GM23338 (cell line): ENCODE results near the gene IRF5. TPM values are rescaled to one million over a fixed set of nuclear protein-coding genes. Genes with fewer than 3 reads are reported as not detected.

ENCODE experiments used
- ATAC-seq: fragments of 200-7000 bp; cut with Tn5 transposase; 3 replicates; pipeline ENCODE4 v1.9.1; 2020
- DNase-seq: peaks from one replicate; pipeline ENCODE4 v3.0.0-alpha.2; 2015; ENCODE audit warnings: low spot score
- H2AFZ ChIP-seq: fragments of 200-600 bp; sonication (generic); 2 replicates; pipeline ENCODE4 v1.8.0; 2016; ENCODE audit warnings: antibody characterized with exemption, mild to moderate bottlenecking, moderate library complexity
- H3F3A ChIP-seq: fragments of 200-600 bp; sonication (generic); replicated peaks from 2 replicates; pipeline ENCODE4 v1.8.0; 2017; ENCODE audit warnings: antibody characterized with exemption, mixed run types, low read depth
- H3K27ac ChIP-seq: fragments of 200-600 bp; sonication (generic); 2 replicates; pipeline ENCODE4 v1.6.1; 2016; ENCODE audit warnings: low read depth
- H3K27me3 ChIP-seq: fragments of 200-600 bp; sonication (generic); 2 replicates; pipeline ENCODE4 v1.8.0; 2016; ENCODE audit warnings: mild to moderate bottlenecking, mixed run types, moderate library complexity; ENCODE audit not compliant: insufficient read depth
- H3K36me3 ChIP-seq: fragments of 200-600 bp; sonication (generic); 2 replicates; pipeline ENCODE4 v1.8.0; 2016; ENCODE audit warnings: mild to moderate bottlenecking; ENCODE audit not compliant: insufficient read depth
- H3K4me1 ChIP-seq: fragments of 200-600 bp; sonication (generic); 2 replicates; pipeline ENCODE4 v1.8.0; 2016; ENCODE audit warnings: mild to moderate bottlenecking, moderate library complexity; ENCODE audit not compliant: insufficient read depth
- H3K4me2 ChIP-seq: fragments of 200-600 bp; sonication (generic); 2 replicates; pipeline ENCODE4 v1.7.1; 2017; ENCODE audit warnings: mixed run types
- H3K4me3 ChIP-seq: fragments of 200-600 bp; sonication (generic); 2 replicates; pipeline ENCODE4 v1.6.1; 2016; ENCODE audit warnings: mixed run types
- H3K79me2 ChIP-seq: fragments of 200-600 bp; sonication (generic); replicated peaks from 2 replicates; pipeline ENCODE4 v1.8.0; 2017; ENCODE audit warnings: mild to moderate bottlenecking; ENCODE audit not compliant: insufficient read depth
- H3K9me2 ChIP-seq: fragments of 200-600 bp; sonication (generic); 2 replicates; pipeline ENCODE4 v1.8.0; 2017; ENCODE audit not compliant: insufficient read depth
- H4K20me1 ChIP-seq: fragments of 200-600 bp; sonication (generic); replicated peaks from 2 replicates; pipeline ENCODE4 v1.8.0; 2017; ENCODE audit warnings: mild to moderate bottlenecking; ENCODE audit not compliant: insufficient read depth
- H3K27ac Mint-ChIP-seq: 2 replicates; pipeline ENCODE4 v1.8.0; 2020; ENCODE audit warnings: inconsistent platforms, mild to moderate bottlenecking, moderate library complexity, mixed read lengths
- H3K27me3 Mint-ChIP-seq: 3 replicates; pipeline ENCODE4 v1.8.0; 2022; ENCODE audit warnings: low read depth, mild to moderate bottlenecking, moderate library complexity, mixed read lengths, inconsistent platforms; ENCODE audit not compliant: insufficient read depth, poor library complexity
- H3K36me3 Mint-ChIP-seq: 3 replicates; pipeline ENCODE4 v1.8.0; 2021; ENCODE audit warnings: low read depth, mild to moderate bottlenecking, inconsistent platforms, moderate library complexity, mixed read lengths
- H3K4me1 Mint-ChIP-seq: 3 replicates; pipeline ENCODE4 v1.8.0; 2020; ENCODE audit warnings: mild to moderate bottlenecking, inconsistent platforms, mixed read lengths
- H3K4me3 Mint-ChIP-seq: 3 replicates; pipeline ENCODE4 v1.8.0; 2021; ENCODE audit warnings: moderate library complexity, mild to moderate bottlenecking, inconsistent platforms, mixed read lengths
- H3K9me3 Mint-ChIP-seq: 3 replicates; pipeline ENCODE4 v1.8.0; 2020; ENCODE audit warnings: moderate library complexity, mild to moderate bottlenecking, inconsistent platforms, mixed read lengths
- CREB1 ChIP-seq: fragments of 250-450 bp; sonication (Bioruptor Pico); IDR thresholded peaks from 2 replicates; pipeline ENCODE4 v1.5.0; 2020; ENCODE audit warnings: low read depth, mild to moderate bottlenecking, moderate library complexity
- ETS1 ChIP-seq: IDR thresholded peaks from 2 replicates; pipeline ENCODE4 v1.6.1; 2016; ENCODE audit warnings: antibody characterized with exemption
- EZH2 ChIP-seq: fragments of 200-600 bp; sonication (generic); IDR thresholded peaks from one replicate; pipeline ENCODE4 v1.8.0; 2017; ENCODE audit warnings: antibody characterized with exemption, mild to moderate bottlenecking, low read depth; ENCODE audit not compliant: unreplicated experiment
- EZH2phosphoT487 ChIP-seq: fragments of 200-600 bp; sonication (generic); IDR thresholded peaks from one replicate; pipeline ENCODE4 v1.8.1; 2018; ENCODE audit warnings: antibody characterized with exemption; ENCODE audit not compliant: unreplicated experiment
- JUNB ChIP-seq: IDR thresholded peaks from one replicate; pipeline ENCODE4 v1.6.1; 2016; ENCODE audit warnings: antibody characterized with exemption; ENCODE audit not compliant: unreplicated experiment
- NANOG ChIP-seq: IDR thresholded peaks from 2 replicates; pipeline ENCODE4 v1.6.1; 2016; ENCODE audit warnings: antibody characterized with exemption, borderline replicate concordance
- POLR2AphosphoS5 ChIP-seq: IDR thresholded peaks from 2 replicates; pipeline ENCODE4 v1.6.1; 2016; ENCODE audit warnings: antibody characterized with exemption, low read depth
- REST ChIP-seq: IDR thresholded peaks from one replicate; pipeline ENCODE4 v1.6.1; 2018; ENCODE audit warnings: antibody characterized with exemption; ENCODE audit not compliant: unreplicated experiment
- STAT1 ChIP-seq: IDR thresholded peaks from one replicate; pipeline ENCODE4 v1.6.1; 2016; ENCODE audit warnings: antibody characterized with exemption; ENCODE audit not compliant: unreplicated experiment
- ZNF114 ChIP-seq: fragments of 250-450 bp; sonication (Bioruptor Pico); IDR thresholded peaks from 2 replicates; pipeline ENCODE4 v1.5.0; 2020; ENCODE audit warnings: mild to moderate bottlenecking, moderate library complexity
- ZNF331 ChIP-seq: fragments of 250-450 bp; sonication (Bioruptor Pico); IDR thresholded peaks from 2 replicates; pipeline ENCODE4 v1.5.0; 2020; ENCODE audit warnings: low read depth, mild to moderate bottlenecking, moderate library complexity
- ZNF462 ChIP-seq: fragments of 250-450 bp; sonication (Bioruptor Pico); IDR thresholded peaks from 2 replicates; pipeline ENCODE4 v1.5.0; 2020; ENCODE audit warnings: mild to moderate bottlenecking, moderate library complexity
- polyA plus RNA-seq: library from polyadenylated mRNA; unstranded; fragments of >200 nt; fragmentation: Nextera tagmentation; extraction: Ambion mirVana; gene quantifications from 2 replicates; pipeline ENCODE4 v1.2.1, GENCODE V29; 2016
- total RNA-seq: library from RNA; depleted of rRNA; stranded (reverse); fragments of >200 nt; shearing (Covaris generic); gene quantifications from 2 replicates; pipeline ENCODE4 v1.2.3, GENCODE V29; 2014
- TF ChIP-seq, protein P1 (sequence below), 2 experiments: fragments of 200-600 bp in 1 of 2; sonication (generic) in 1 of 2; conservative IDR thresholded peaks; 2 replicates each; pipeline versions ENCODE4 v1.5.1 to v1.6.1; 2016 to 2017; ENCODE audit warnings: antibody characterized with exemption in 2 of 2, low read depth in 2 of 2, mild to moderate bottlenecking in 2 of 2, moderate library complexity in 1 of 2

IRF5 gene
- total and polyA plus RNA-seq, 2 experiments from 2014 or later = 0.37 to 3.7 TPM

DNA sequence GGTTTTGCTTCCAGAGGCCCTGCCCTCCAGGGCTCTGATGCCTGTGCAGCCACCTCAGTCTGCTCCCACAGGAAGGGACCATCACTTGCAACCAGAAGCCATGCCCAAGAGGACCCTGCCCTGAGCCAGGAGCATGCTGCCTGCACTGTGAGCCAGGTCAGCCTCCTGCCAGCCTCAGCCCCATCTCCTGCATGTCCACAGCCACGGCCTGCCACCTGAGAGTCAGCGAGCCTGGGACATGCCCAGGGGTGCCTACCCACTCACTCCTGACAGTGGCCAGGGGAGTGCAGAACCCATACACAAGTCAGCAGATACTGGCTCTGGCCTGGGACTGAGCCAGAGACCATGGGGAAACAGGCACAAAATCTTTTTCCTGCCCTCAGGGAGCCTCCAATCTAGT is 20.6 kb upstream of the IRF5 start:
- H3K27ac ChIP-seq = no peak overlapping the region
- Mint-ChIP-seq H3K4me1 (peaks cover 23% of the 10 kb centered on the region), H3K27me3 (peaks cover 46% of the 10 kb centered on the region), H3K27ac (no peak overlapping the region), H3K4me3 (no peak overlapping the region), H3K36me3 (no peaks in the 10 kb centered on the region; the same call in 2 of the 3 replicates), H3K9me3 (no peaks in the 10 kb centered on the region; the same call in 2 of the 3 replicates)
- H3F3A ChIP-seq = peaks cover 3% of the 10 kb centered on the region; the same call in 1 of the 2 replicates
- DNase-seq (no peak), ATAC-seq (no peak)
- TF ChIP-seq JUNB (no peak), CREB1 (CRISPR knock-in tag) (no peak), REST (no peak), EZH2 (no peak), ZNF462 (CRISPR knock-in tag) (no peak), POLR2AphosphoS5 (no peak), EZH2phosphoT487 (no peak), ETS1 (no peak), ZNF331 (CRISPR knock-in tag) (no peak), ZNF114 (CRISPR knock-in tag) (no peak), STAT1 (no peak), NANOG (no peak)
- TF ChIP-seq, protein P1, sequence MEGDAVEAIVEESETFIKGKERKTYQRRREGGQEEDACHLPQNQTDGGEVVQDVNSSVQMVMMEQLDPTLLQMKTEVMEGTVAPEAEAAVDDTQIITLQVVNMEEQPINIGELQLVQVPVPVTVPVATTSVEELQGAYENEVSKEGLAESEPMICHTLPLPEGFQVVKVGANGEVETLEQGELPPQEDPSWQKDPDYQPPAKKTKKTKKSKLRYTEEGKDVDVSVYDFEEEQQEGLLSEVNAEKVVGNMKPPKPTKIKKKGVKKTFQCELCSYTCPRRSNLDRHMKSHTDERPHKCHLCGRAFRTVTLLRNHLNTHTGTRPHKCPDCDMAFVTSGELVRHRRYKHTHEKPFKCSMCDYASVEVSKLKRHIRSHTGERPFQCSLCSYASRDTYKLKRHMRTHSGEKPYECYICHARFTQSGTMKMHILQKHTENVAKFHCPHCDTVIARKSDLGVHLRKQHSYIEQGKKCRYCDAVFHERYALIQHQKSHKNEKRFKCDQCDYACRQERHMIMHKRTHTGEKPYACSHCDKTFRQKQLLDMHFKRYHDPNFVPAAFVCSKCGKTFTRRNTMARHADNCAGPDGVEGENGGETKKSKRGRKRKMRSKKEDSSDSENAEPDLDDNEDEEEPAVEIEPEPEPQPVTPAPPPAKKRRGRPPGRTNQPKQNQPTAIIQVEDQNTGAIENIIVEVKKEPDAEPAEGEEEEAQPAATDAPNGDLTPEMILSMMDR (conservative IDR thresholded peaks at IDR 0.05; ENCODE audit: low read depth in 2 of 2) = no peak
- H3K27me3 ChIP-seq = peaks cover 56% of the 10 kb centered on the region
- H3K79me2 ChIP-seq = no peaks in the 10 kb centered on the region
- H3K4me1 ChIP-seq = peaks cover 5% of the 10 kb centered on the region
- H4K20me1 ChIP-seq = no peaks in the 10 kb centered on the region
- no peaks in the 10 kb centered on the region for H3K36me3 ChIP-seq
- H3K4me3 ChIP-seq = no peak overlapping the region
- H3K4me2 ChIP-seq = no peak overlapping the region
- H2AFZ ChIP-seq = no peak overlapping the region
- H3K9me2 ChIP-seq = no peaks in the 10 kb centered on the region
